Neural cell (in vitro differentiated cells): ENCODE data around the gene DNAI1. TPM values are rescaled to one million over a fixed set of nuclear protein-coding genes. Genes with fewer than 3 reads are reported as not detected.

Experiments
- H2AFZ ChIP-seq: fragments of 200-600, 300-800 bp; sonication (generic), shearing (Covaris generic); 2 replicates; pipeline ENCODE4 v1.6.0; 2014; ENCODE audit warnings: low read depth, mild to moderate bottlenecking, antibody characterized with exemption, low read length, moderate library complexity
- H3F3A ChIP-seq: fragments of 200-600 bp; shearing (Covaris generic); 2 replicates; pipeline ENCODE4 v1.6.1; 2016; ENCODE audit warnings: mild to moderate bottlenecking, moderate library complexity, mixed read lengths, antibody characterized with exemption, low read length; ENCODE audit not compliant: insufficient read depth, poor library complexity, severe bottlenecking
- H3K27ac ChIP-seq: fragments of 200-600, 300-800 bp; sonication (generic), shearing (Covaris generic); 2 replicates; pipeline ENCODE4 v1.5.1; 2014; ENCODE audit warnings: mild to moderate bottlenecking, low read length, moderate library complexity
- H3K27me3 ChIP-seq: fragments of 300-800, 200-600 bp; sonication (generic), shearing (Covaris generic); 2 replicates; pipeline ENCODE4 v1.6.0; 2014; ENCODE audit warnings: mild to moderate bottlenecking, low read depth, low read length, moderate library complexity; ENCODE audit not compliant: insufficient read depth
- H3K36me3 ChIP-seq: fragments of 300-800, 200-600 bp; sonication (generic), shearing (Covaris generic); 2 replicates; pipeline ENCODE4 v1.5.1; 2014; ENCODE audit warnings: mild to moderate bottlenecking, antibody characterized with exemption, low read length, moderate library complexity; ENCODE audit not compliant: insufficient read depth
- H3K4me2 ChIP-seq: fragments of 300-800, 200-600 bp; sonication (generic), shearing (Covaris generic); 2 replicates; pipeline ENCODE4 v1.6.0; 2014; ENCODE audit warnings: mild to moderate bottlenecking, low read length
- H3K4me3 ChIP-seq: fragments of 300-800, 200-600 bp; sonication (generic), shearing (Covaris generic); 2 replicates; pipeline ENCODE4 v1.5.1; 2014; ENCODE audit warnings: mild to moderate bottlenecking, low read length, moderate library complexity
- H3K79me2 ChIP-seq: fragments of 200-600 bp; shearing (Covaris generic); replicated peaks from 2 replicates; pipeline ENCODE4 v1.6.0; 2014; ENCODE audit warnings: mild to moderate bottlenecking, low read length, moderate library complexity; ENCODE audit not compliant: insufficient read depth
- H3K9ac ChIP-seq: fragments of 300-800, 200-600 bp; sonication (generic), shearing (Covaris generic); 2 replicates; pipeline ENCODE4 v1.6.1; 2016; ENCODE audit warnings: mild to moderate bottlenecking, low read length, mixed read lengths
- H3K9me2 ChIP-seq: fragments of 200-600 bp; shearing (Covaris generic); 2 replicates; pipeline ENCODE4 v1.6.1; 2016; ENCODE audit warnings: mild to moderate bottlenecking, low read length, mixed read lengths; ENCODE audit not compliant: insufficient read depth
- H3K9me3 ChIP-seq: fragments of 200-600, 300-800 bp; sonication (generic), shearing (Covaris generic); 2 replicates; pipeline ENCODE4 v1.6.1; 2016; ENCODE audit warnings: mild to moderate bottlenecking, mixed run types, low read length, moderate library complexity, mixed read lengths
- H4K20me1 ChIP-seq: fragments of 200-600 bp; shearing (Covaris generic); 2 replicates; pipeline ENCODE4 v1.6.1; 2016; ENCODE audit warnings: mild to moderate bottlenecking, mixed run types; ENCODE audit not compliant: insufficient read depth
- CTCF ChIP-seq: fragments of 450-650 bp; IDR thresholded peaks from 2 replicates; pipeline ENCODE4 v1.5.1; 2014; ENCODE audit warnings: antibody characterized with exemption, mild to moderate bottlenecking, moderate library complexity; ENCODE audit not compliant: poor library complexity, severe bottlenecking
- EP300 ChIP-seq: fragments of 450-650 bp; conservative IDR thresholded peaks from 2 replicates; pipeline ENCODE4 v1.6.1; 2014; ENCODE audit warnings: antibody characterized with exemption, mild to moderate bottlenecking, moderate library complexity; ENCODE audit not compliant: poor library complexity, severe bottlenecking
- EZH2 ChIP-seq: fragments of 200-600, 300-800 bp; shearing (Covaris generic), sonication (generic); IDR thresholded peaks from 2 replicates; pipeline ENCODE4 v1.6.1; 2014; ENCODE audit warnings: antibody characterized with exemption, low read length, borderline replicate concordance, mild to moderate bottlenecking; ENCODE audit not compliant: insufficient read depth, poor library complexity, severe bottlenecking
- MXI1 ChIP-seq: fragments of 450-650 bp; conservative IDR thresholded peaks from 2 replicates; pipeline ENCODE4 v1.6.1; 2014; ENCODE audit warnings: antibody characterized with exemption, mild to moderate bottlenecking; ENCODE audit not compliant: poor library complexity, severe bottlenecking
- POLR2AphosphoS5 ChIP-seq: IDR thresholded peaks from 2 replicates; pipeline ENCODE4 v1.6.1; 2012
- RAD21 ChIP-seq: fragments of 450-650 bp; conservative IDR thresholded peaks from 2 replicates; pipeline ENCODE4 v1.6.1; 2014; ENCODE audit warnings: antibody characterized with exemption, mild to moderate bottlenecking, moderate library complexity
- REST ChIP-seq: IDR thresholded peaks from 2 replicates; pipeline ENCODE4 v1.6.1; 2012; ENCODE audit warnings: borderline replicate concordance
- SMC3 ChIP-seq: fragments of 450-650 bp; conservative IDR thresholded peaks from 2 replicates; pipeline ENCODE4 v1.6.1; 2014; ENCODE audit warnings: antibody characterized with exemption, mild to moderate bottlenecking, moderate library complexity; ENCODE audit not compliant: poor library complexity
- TAF1 ChIP-seq: IDR thresholded peaks from 2 replicates; pipeline ENCODE4 v1.6.1; 2012; ENCODE audit warnings: low read depth
- polyA plus RNA-seq: library from polyadenylated mRNA; depleted of rRNA; stranded (reverse); fragments of >200 nt; gene quantifications from 2 replicates; pipeline ENCODE4 v1.2.3, GENCODE V29; 2014

Gene DNAI1
- polyA plus RNA-seq, 1 donor from 2014 or later = 0.99 TPM

- Histone ChIP-seq H3K27me3 (no peaks in the 10 kb centered on the region), H3K27ac (no peak overlapping the region), H3K36me3 (no peaks in the 10 kb centered on the region)
Observed at GRCh38 chr9:34518896-34519295, 60.3 kb downstream of the DNAI1 start.

GRCh38 chr9:34519321-34520020, 60.9 kb downstream of the DNAI1 start:
- H4K20me1 ChIP-seq = no peaks in the 10 kb centered on the region
- no peaks in the 10 kb centered on the region for H3K9me3 ChIP-seq
- no peaks in the 10 kb centered on the region for H3K9me2 ChIP-seq
- H3K27ac ChIP-seq = no peak overlapping the region
- no peak overlapping the region for H3K4me3 ChIP-seq
- H3K36me3 ChIP-seq = no peaks in the 10 kb centered on the region
- H3K4me2 ChIP-seq = no peak overlapping the region
- H2AFZ ChIP-seq = no peak overlapping the region
- H3K27me3 ChIP-seq = no peaks in the 10 kb centered on the region
- H3K9ac ChIP-seq = no peak overlapping the region
- H3F3A ChIP-seq = no peaks in the 10 kb centered on the region
- H3K79me2 ChIP-seq = peaks cover 3% of the 10 kb centered on the region
- TF ChIP-seq RAD21 (no peak), EZH2 (no peak), SMC3 (no peak), MXI1 (no peak), REST (no peak), EP300 (no peak)

More at GRCh38 chr9:34518896-34519295, 60.3 kb downstream of the DNAI1 start:
- Histone ChIP-seq H2AFZ (no peak overlapping the region), H3K4me2 (no peak overlapping the region), H3K79me2 (peaks cover 3% of the 10 kb centered on the region), H3K9ac (no peak overlapping the region), H3K9me3 (no peaks in the 10 kb centered on the region), H4K20me1 (no peaks in the 10 kb centered on the region), H3K4me3 (no peak overlapping the region), H3F3A (no peaks in the 10 kb centered on the region), H3K9me2 (no peaks in the 10 kb centered on the region)
- TF ChIP-seq REST = no peak
- TF ChIP-seq TAF1 = no peak
- no peak for TF ChIP-seq EZH2
- TF ChIP-seq RAD21 = no peak
- TF ChIP-seq SMC3 = no peak
- no peak for TF ChIP-seq MXI1
- TF ChIP-seq CTCF = no peak
- no peak for TF ChIP-seq EP300
- TF ChIP-seq POLR2AphosphoS5 = no peak
